Fibroblast of lung (primary cell): Measurements from ENCODE around the gene RERE.

Experiments used
- CTCF ChIP-seq, 2 donors: IDR thresholded peaks in 1 of 2; conservative IDR thresholded peaks in 1 of 2; 1 replicate in 1 of 2; 2 replicates in 1 of 2; pipeline ENCODE4 v1.5.1; 2011 to 2012; ENCODE audit warnings: low read length in 2 of 2, control low read depth in 1 of 2, inconsistent platforms in 1 of 2, low read depth in 1 of 2, mild to moderate bottlenecking in 1 of 2
- EZH2 ChIP-seq: IDR thresholded peaks from 2 replicates; pipeline ENCODE4 v1.5.1; 2012; ENCODE audit warnings: low read length, control low read depth, mild to moderate bottlenecking; ENCODE audit errors: missing control alignments

- TF ChIP-seq CTCF (conservative IDR thresholded peaks at IDR 0.05 in 1 of 2, IDR thresholded peaks at IDR 0.05 in 1 of 2; ENCODE audit: low read depth in 1 of 2, low read length in 2 of 2) = no peak
- no peak for TF ChIP-seq EZH2
These were observed 4.2 kb downstream of the RERE start for GRCh38 chr1:8813016-8813763.
